Astrocyte (in vitro differentiated cells and primary cell): ENCODE results near the gene RNGTT.

Experiments
- CTCF ChIP-seq: IDR thresholded peaks from 2 replicates; pipeline ENCODE4 v1.5.1; 2011; ENCODE audit warnings: low read depth, mild to moderate bottlenecking, inconsistent platforms, low read length, moderate library complexity; ENCODE audit not compliant: insufficient read depth
- EZH2 ChIP-seq: IDR thresholded peaks from 2 replicates; pipeline ENCODE4 v1.6.1; 2012; ENCODE audit warnings: mild to moderate bottlenecking, low read length, inconsistent platforms; ENCODE audit not compliant: insufficient read depth

- no peak for TF ChIP-seq CTCF
- TF ChIP-seq EZH2 = no peak
These were observed 12.0 kb upstream of the RNGTT start for GRCh38 chr6:88975369-88975768.
